ENCODE measurements around the gene ANKH. TPM values are rescaled to one million over a fixed set of nuclear protein-coding genes. Genes with fewer than 3 reads are reported as not detected.
"Not testable (repeated sequence)": the region's sequence is repeated elsewhere in the genome, so short reads cannot be mapped to it uniquely, and the experiment has no call there.

The ANKH gene
- total and polyA plus RNA-seq, 12 donors: 4.8 to 45.6 (median 30.9) TPM

DNA sequence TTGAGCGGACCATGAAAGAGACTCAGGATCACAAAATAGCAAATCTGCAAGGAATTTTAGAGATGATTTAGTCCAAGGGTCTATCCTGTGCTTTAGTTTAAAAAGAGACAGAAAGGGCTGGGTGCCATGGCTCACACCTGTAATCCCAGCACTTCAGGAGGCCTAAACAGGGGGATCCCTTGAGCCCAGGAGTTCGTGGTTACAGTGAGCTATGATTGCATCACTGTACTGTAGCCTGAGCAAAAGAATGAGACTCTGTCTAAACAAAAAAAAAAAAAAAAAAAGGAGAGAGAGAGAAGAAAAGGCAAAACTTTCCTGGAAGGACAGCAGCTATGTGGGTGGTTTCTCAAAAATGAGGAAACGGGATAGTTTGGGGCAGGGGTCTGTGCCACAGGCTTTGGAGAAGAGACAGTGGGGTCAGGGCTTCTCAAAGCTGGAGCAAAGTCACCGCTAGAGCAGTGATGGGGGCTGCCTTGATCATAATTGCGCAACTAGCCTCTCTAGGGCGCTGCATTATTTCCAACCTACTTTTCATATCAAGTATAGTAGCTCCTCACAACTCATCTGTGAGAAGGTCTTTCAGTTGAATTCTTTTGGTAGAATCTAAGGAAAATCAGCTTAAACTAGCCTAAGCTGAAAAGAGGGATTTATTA is 8.5 kb upstream of the ANKH start:
- Histone ChIP-seq H3K4me1 (replicated peaks in 1 of 2) (no peaks in the 10 kb centered on the region), H3K27ac (no peak overlapping the region), H3K4me3 (no peak overlapping the region), H3K36me3 (replicated peaks in 1 of 2) (no peaks in the 10 kb centered on the region), H3K27me3 (no peaks in the 10 kb centered on the region), H3K9me3 (replicated peaks in 1 of 3) (no peaks in the 10 kb centered on the region)
- intact Hi-C loops (cut with DNase I): loop anchor here in 1 of 2 donors (10.0 kb wide), 1 partner anchor 125 kb away; no protein-coding TSS in a partner anchor
- DNase-seq: no peak
- WGBS, 4 donors: 68 to 76% (median 73%) methylated on average over 6 of the region's 6 CpGs
- no peak for TF ChIP-seq POLR2A (IDR thresholded peaks at IDR 0.05)
- TF ChIP-seq, protein P1, sequence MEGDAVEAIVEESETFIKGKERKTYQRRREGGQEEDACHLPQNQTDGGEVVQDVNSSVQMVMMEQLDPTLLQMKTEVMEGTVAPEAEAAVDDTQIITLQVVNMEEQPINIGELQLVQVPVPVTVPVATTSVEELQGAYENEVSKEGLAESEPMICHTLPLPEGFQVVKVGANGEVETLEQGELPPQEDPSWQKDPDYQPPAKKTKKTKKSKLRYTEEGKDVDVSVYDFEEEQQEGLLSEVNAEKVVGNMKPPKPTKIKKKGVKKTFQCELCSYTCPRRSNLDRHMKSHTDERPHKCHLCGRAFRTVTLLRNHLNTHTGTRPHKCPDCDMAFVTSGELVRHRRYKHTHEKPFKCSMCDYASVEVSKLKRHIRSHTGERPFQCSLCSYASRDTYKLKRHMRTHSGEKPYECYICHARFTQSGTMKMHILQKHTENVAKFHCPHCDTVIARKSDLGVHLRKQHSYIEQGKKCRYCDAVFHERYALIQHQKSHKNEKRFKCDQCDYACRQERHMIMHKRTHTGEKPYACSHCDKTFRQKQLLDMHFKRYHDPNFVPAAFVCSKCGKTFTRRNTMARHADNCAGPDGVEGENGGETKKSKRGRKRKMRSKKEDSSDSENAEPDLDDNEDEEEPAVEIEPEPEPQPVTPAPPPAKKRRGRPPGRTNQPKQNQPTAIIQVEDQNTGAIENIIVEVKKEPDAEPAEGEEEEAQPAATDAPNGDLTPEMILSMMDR (IDR thresholded peaks at IDR 0.05): no peak

DNA sequence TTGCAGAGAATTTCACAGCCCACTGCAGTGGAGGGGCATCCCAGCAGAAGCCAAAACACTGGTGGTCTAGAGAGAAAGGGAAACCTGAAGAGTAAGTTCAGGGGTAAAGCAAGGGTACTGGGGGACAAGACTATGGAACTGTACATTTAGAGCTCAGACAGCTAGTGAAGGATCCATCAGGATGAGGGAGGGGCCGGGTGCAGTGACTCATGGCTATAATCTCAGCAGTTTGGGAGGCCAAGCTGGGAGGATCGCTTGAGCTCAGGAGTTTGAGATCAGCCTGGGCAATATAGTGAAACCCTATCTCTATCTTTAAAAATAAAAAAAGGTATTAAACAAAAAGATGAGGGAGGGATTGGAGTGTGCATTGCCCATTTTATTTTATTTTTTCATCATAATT is 7.8 kb upstream of the ANKH start:
- no peak overlapping the region for H3K27ac ChIP-seq
- TF ChIP-seq, protein P1 (IDR thresholded peaks at IDR 0.05): no peak
- no peak for TF ChIP-seq POLR2A (IDR thresholded peaks at IDR 0.05)
- no peaks in the 10 kb centered on the region for H3K27me3 ChIP-seq
- no peaks in the 10 kb centered on the region for H3K36me3 ChIP-seq (replicated peaks in 1 of 2)
- H3K9me3 ChIP-seq (replicated peaks in 1 of 3): no peaks in the 10 kb centered on the region
- WGBS, 4 donors: 62 to 82% (median 77%) methylated on average over 2 of the region's 2 CpGs
- intact Hi-C loops (cut with DNase I): loop anchor here in 1 of 2 donors (10.0 kb wide), 1 partner anchor 125 kb away; no protein-coding TSS in a partner anchor
- no peaks in the 10 kb centered on the region for H3K4me1 ChIP-seq (replicated peaks in 1 of 2)
- DNase-seq: no peak
- H3K4me3 ChIP-seq: no peak overlapping the region

DNA sequence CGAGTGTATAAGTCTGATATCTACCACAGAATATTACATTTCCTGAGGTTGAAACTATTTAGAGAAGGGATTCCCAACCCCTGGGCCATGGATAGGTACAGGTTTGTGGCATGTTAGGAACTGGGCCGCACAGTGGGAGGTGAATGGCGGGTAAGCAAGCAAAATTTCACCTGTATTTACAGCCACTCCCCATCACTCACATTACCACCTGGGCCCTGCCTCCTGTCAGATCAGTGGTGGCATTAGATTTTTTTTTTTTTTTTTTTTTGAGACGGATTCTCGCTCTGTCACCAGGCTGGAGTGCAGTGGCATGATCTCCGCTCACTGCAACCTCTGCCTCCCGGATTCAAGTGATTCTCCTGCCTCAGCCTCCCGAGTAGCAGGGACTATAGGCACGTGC is 6.6 kb upstream of the ANKH start:
- H3K36me3 ChIP-seq (replicated peaks in 1 of 2); H3K27ac ChIP-seq; H3K27me3 ChIP-seq; H3K9me3 ChIP-seq (replicated peaks in 1 of 3); H3K4me3 ChIP-seq; H3K4me1 ChIP-seq (replicated peaks in 1 of 2); DNase-seq: not testable (repeated sequence)
- WGBS, 4 donors: 85 to 90% (median 89%) methylated on average over 9 of the region's 9 CpGs
- intact Hi-C loops (cut with DNase I): loop anchor here in 1 of 2 donors (10.0 kb wide), 1 partner anchor 127 kb away; no protein-coding TSS in a partner anchor

DNA sequence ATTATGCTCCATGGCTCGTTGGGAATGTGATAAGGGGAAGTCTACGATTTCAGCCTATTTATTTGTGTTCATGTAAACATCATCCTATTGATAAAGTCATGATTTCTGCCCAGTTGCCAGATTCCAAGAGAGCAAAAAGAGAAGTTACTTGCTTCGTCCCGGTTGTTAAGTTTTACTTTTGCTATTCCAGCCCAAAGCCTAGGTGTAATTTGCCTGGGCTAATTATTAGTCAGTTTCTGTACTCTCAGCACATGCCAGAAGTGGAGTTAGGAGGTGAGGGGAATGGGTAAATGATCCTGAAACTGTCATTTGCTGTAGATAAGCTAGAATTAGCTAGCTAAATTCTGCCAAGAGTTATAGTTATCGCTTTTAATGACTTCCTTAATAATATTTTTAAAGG is 4.5 kb upstream of the ANKH start:
- Histone ChIP-seq H3K4me1 (replicated peaks in 1 of 2) (peaks cover 0 to 6% of the 10 kb centered on the region in 2 donors), H3K27me3 (no peaks in the 10 kb centered on the region), H3K4me3 (no peak overlapping the region), H3K27ac (no peak overlapping the region), H3K9me3 (replicated peaks in 1 of 3) (peaks cover 0 to 2% (median 0%) of the 10 kb centered on the region in 3 donors), H3K36me3 (replicated peaks in 1 of 2) (no peaks in the 10 kb centered on the region)
- intact Hi-C loops (cut with DNase I): loop anchor here in 1 of 2 donors (10.0 kb wide), 1 partner anchor 129 kb away; no protein-coding TSS in a partner anchor
- TF ChIP-seq, protein P1 (IDR thresholded peaks at IDR 0.05): no peak
- TF ChIP-seq POLR2A (IDR thresholded peaks at IDR 0.05): no peak
- 54 to 64% (median 62%) methylated on average over 5 of the region's 5 CpGs for WGBS, 4 donors
- no peak for DNase-seq

DNA sequence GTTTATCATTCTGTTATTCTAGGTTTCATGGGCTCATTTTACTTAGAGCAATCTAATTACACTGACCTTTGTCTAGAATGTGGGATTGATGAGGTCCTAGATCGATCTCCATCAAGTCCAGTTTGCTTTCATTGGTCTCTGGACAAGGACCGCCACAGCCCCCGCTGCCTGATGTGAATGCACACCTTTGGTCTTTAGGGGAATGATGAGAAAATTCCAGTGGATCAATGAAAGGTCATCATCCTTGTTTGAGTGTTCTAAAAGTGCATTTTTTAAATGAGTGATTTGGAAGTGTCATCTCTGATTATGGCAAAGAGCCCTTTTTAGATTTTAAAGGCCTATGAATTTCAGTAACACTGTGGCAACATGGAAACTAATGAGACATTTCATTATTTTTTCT is 2.2 kb upstream of the ANKH start:
- WGBS, 4 donors: 92 to 94% (median 94%) methylated on average over 3 of the region's 3 CpGs
- TF ChIP-seq POLR2A (IDR thresholded peaks at IDR 0.05): no peak
- TF ChIP-seq, protein P1 (IDR thresholded peaks at IDR 0.05): no peak
- Histone ChIP-seq H3K27me3 (no peaks in the 10 kb centered on the region), H3K9me3 (replicated peaks in 1 of 3) (peaks cover 0 to 2% (median 0%) of the 10 kb centered on the region in 3 donors), H3K4me1 (replicated peaks in 1 of 2) (peaks cover 0 to 12% of the 10 kb centered on the region in 2 donors), H3K36me3 (replicated peaks in 1 of 2) (no peaks in the 10 kb centered on the region), H3K27ac (no peak overlapping the region), H3K4me3 (no peak overlapping the region)
- intact Hi-C loops (cut with DNase I): loop anchor here in 1 of 2 donors (10.0 kb wide), 1 partner anchor 131 kb away; no protein-coding TSS in a partner anchor
- no peak for DNase-seq
